AG09319 (cell line): Measurements from ENCODE around the gene MMP11.

Experiments used
- DNase-seq: peaks from one replicate; pipeline ENCODE4 v3.0.0-alpha.2; 2010; ENCODE audit warnings: low read depth; ENCODE audit errors: extremely low read depth
- TF ChIP-seq, protein P1 (sequence below): IDR thresholded peaks from 2 replicates; pipeline ENCODE4 v1.5.1; 2011; ENCODE audit warnings: low read depth, mild to moderate bottlenecking, inconsistent platforms, low read length, moderate library complexity

The MMP11 gene

DNA sequence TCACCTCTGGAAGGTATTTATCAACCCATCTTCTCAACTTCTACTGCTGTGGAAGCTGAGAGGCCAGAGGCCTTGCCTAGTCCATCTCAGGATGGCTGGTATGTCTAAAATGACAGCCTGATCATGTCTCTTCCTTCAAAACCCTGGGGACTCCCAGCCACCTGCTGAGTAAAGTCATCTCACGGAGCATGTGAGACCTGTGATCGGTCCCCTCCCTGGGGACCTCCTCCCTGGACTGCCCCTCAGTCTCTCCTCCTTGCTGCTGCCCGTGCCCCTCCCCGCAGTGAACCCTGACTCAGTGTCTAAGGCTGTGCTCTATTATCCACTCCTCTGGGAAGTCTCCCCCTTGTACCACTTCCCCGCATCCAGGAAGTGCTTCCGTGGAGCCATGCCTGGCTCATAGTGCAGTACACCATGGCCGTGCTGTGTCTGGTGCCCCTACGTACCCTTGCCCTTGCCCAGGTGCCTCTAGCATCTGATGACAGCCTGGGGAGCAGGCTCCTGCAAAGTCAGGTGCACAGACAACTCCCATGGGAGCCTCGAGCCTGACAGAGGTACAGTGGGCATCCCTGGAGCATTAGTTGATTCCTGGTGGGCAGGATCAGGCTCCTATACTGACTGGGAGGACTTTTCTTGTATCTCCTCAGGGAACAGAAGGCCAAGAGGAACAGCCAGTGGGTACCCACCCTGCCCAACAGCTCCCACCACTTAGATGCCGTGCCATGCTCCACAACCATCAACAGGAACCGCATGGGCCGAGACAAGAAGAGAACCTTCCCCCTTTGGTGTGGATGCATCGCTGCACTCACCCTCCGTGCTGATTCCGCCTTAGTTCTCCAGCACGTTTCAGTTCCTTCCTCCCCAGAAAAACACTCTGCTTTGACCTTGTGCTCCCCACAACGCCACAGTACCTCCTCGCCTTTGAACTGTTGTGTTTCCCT is 27.9 kb downstream of the MMP11 start:
- TF ChIP-seq, protein P1, sequence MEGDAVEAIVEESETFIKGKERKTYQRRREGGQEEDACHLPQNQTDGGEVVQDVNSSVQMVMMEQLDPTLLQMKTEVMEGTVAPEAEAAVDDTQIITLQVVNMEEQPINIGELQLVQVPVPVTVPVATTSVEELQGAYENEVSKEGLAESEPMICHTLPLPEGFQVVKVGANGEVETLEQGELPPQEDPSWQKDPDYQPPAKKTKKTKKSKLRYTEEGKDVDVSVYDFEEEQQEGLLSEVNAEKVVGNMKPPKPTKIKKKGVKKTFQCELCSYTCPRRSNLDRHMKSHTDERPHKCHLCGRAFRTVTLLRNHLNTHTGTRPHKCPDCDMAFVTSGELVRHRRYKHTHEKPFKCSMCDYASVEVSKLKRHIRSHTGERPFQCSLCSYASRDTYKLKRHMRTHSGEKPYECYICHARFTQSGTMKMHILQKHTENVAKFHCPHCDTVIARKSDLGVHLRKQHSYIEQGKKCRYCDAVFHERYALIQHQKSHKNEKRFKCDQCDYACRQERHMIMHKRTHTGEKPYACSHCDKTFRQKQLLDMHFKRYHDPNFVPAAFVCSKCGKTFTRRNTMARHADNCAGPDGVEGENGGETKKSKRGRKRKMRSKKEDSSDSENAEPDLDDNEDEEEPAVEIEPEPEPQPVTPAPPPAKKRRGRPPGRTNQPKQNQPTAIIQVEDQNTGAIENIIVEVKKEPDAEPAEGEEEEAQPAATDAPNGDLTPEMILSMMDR = no peak
- DNase-seq = no peak

DNA sequence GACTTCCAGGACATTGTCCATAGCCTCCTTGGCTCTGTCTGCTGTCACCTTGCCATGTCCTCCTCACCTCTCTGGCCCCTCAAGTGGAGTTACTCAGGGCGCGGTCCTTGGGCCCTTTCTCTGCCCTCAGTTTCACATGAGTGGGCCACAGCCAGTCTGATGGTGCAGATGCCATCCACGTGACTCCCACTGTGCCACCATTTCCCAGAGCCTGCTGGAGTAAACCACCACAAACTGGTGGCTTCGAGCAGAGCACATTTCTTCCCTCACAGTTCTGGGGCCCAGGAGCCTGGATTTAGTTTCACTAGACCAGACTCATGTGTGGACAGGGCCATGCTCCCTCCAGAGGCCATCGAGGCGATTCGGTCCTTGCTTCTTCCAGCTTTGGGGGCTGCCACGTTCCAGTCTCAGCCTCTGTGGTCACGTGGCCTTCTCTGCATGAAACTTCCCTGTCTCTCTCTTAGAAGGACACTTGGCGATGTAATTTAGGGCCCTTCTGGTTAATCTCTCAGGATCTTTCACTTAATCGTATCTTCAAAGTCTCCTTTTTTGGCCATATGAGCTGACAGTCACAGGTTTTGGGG is 28.7 kb downstream of the MMP11 start:
- no peak for DNase-seq
- TF ChIP-seq, protein P1 = no peak

DNA sequence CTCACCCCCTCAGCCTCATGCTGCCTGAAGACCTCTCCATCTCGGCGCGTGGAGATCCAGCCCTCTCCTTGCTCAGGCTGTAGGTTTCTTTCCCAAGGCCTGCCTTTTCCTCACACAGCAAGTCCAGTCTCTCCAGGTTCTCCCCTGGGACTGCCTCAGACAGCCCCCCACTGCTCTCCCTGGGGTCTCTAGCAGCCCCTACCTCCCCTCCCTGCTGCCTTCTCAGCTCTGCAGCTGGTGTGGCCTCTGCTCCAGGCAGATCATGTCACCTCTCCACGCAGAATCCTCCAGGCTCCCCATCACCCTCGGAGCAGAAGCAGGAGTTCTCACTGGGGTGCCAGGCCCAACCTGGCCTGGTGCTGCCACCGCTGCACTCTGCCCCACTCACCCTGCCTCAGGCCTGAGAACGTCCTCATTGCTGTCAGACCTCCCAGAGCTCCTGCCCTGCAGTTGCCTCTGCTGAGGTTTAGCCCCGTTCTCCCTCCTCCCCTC is 29.3 kb downstream of the MMP11 start:
- TF ChIP-seq, protein P1 = no peak
- DNase-seq = no peak

DNA sequence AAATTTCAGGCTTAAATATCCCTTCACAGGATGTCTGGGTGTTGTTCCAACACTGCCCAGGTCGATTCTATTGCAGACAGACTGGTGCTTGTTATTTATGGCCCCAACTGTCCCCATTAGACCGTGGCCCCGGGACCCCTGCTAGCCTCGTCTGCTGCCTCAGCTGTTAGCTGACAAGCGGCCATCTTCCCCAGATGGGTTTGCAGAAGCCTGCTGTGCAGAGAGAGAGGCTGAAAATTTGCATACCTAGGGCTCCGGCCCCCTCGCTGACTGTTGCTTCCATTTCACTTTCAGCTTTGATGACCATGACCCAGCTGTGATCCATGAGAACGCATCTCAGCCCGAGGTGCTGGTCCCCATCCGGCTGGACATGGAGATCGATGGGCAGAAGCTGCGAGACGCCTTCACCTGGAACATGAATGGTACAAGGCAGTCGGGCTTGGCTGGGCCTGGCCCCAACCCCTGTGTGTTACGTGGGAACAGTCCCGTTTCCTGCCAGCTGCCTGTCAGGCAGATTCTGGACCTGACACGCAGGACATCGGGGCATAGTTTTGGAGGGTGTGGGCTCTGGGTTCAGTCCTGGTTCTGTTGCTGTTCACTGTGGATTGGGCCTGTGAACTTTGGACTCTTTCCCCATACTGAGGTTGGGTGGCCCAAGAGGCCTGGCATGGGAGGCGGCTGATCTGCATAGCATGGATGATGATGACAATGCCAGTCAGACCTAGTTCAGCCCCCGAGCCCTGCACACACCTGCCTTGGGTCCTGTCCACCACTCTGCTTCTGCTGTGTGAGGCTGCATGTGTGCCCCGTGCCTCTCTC is 30.6 kb downstream of the MMP11 start:
- no peak for DNase-seq

DNA sequence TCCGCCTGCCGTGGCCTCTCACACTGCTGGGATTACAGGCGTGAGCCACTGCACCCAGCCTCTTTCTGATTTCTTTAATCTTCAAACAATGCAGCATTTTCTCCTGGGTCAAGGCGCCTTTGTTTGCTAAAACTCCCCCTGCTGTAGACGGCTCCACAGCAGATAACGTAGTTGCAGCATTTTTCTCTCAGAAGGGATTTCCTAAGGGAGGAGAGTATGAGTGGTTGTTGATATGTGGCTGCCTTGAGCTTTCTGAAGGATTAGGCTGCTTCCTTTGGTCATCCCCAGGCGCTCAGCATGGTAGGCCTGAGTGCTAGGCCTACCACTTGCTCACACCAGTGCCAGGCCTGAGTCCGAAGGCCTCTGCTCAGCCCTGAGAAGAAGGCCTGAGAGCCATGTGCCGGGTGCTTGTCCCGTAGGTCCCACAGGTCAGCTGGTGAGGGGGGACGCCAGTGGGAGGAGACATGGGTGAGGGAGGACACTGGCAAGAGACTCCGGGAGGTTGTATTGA is 32.2 kb downstream of the MMP11 start:
- TF ChIP-seq, protein P1 = no peak
- DNase-seq = no peak

More for the DNA sequence above, 30.6 kb downstream of the MMP11 start:
- TF ChIP-seq, protein P1 = no peak

DNA sequence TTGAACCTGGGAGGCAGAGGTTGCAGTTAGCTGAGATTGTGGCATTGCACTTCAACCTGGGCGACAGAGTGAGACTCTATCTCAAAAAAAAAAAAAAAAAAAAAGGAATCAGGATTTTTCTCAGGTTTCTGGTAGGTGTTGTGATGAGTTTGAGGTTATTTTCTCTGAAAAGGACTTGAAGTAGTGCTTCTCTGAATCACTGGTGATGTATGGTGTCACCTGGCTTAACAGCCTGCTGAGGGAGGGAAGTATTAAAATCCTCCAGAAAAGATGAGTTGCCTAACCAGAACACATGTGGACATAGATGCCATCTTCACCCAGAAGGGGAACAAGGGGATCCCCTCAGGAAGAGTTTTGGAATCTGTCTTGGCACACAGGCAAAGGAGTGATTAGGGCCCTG is 34.2 kb downstream of the MMP11 start:
- DNase-seq = no peak
- TF ChIP-seq, protein P1 = no peak
